HG02852 (cell line): ENCODE data around the gene ZNF581.

Experiments used
- ATAC-seq: cut with Tn5 transposase; IDR thresholded peaks from one replicate; pipeline ENCODE4 v1.9.1; 2021; ENCODE audit warnings: mild to moderate bottlenecking, moderate library complexity; ENCODE audit not compliant: unreplicated experiment

Gene ZNF581

GRCh38 chr19:55691561-55692481, 48.4 kb downstream of the ZNF581 start:
- no peak for ATAC-seq

GRCh38 chr19:55692681-55693081, 49.2 kb downstream of the ZNF581 start:
- ATAC-seq: no peak

GRCh38 chr19:55693336-55693974, 50.0 kb downstream of the ZNF581 start:
- no peak for ATAC-seq

- no peak for ATAC-seq
Measured at GRCh38 chr19:55694241-55694655, 50.8 kb downstream of the ZNF581 start.

- no peak for ATAC-seq
Measured at GRCh38 chr19:55694656-55695491, 51.4 kb downstream of the ZNF581 start.
